HG03439 (cell line): ENCODE data around the gene MDC1.

Experiments
- ATAC-seq: cut with Tn5 transposase; IDR thresholded peaks from one replicate; pipeline ENCODE4 v1.9.1; 2021; ENCODE audit warnings: mild to moderate bottlenecking, moderate library complexity; ENCODE audit not compliant: unreplicated experiment

The MDC1 gene

DNA sequence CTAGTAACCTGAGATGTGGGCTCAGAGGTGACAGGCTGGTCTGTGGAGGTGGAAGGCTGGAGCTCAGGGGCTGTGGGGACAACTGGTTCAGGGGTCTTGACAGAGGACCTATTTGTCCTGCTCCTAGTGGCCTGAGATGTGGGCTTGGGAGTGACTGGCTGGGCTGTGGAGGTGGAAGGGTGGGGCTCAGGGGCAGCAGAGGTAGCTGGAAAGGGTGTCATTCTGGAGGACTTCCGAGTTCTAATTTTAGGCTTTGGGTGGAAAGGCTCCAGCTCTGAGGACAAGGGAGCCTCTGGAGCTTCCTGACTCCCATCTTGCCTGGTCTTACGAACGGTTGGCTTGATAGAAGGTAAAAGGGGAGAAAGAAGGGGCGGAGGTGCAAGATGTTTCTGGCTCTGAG lies 11.5 kb downstream of the MDC1 start:
- no peak for ATAC-seq

DNA sequence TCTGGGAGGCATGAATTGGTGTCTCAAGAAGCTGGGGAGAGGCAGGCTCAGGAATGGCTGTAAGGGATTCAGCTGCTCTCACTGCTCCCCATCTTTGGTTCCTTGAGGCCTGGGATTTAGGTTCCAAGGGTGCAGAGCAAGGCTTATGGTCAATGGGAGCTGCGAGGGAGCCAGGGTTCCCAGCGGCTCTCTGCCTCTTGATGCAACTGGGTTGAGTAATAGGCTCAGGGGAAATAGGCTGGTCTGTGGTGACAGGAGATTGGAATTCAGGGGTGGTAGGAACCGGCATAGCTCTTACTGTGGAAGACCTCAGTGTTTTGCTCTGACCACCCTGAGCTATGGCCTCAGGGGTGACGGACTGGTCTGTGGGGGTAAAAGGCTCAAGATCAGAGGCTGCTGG lies 13.3 kb downstream of the MDC1 start:
- no peak for ATAC-seq

DNA sequence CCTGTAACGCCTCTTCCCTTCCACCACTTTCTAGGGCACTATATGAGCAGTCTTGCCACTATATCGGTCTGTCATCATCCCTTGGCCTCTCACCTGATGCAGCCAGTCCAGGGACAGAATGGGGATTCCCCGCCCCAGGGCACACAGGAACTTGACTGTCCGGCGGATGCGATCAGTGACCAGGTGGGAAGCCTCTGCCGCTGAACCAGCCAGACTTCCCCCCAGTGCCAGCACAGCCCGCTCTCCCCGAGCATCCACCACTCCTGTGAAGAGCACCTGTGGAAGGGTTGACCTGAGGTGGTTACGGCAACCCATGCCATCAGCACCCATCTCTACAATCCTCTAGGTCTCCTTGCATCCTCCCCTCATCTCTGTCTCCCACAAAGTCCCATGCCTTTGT lies 14.1 kb downstream of the MDC1 start:
- no peak for ATAC-seq

DNA sequence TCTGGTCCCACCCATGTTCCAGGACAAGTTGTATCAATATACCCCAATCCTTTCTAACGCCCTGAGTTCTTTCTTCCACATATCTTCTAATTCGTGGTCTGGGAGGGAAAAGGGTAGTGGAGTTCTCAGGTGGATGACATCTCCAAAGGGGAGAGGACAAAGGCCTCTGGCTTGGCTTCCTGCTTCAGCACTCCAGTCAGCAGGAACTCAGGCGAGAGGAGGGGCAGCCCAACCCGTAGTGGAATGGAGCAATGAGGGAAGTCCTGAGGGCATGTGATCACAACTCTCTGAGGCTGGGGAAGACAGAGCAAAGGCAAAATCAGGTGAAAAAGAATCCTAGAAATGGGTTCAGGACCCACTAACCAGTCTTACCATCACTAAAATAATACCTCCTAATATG lies 16.7 kb downstream of the MDC1 start:
- no peak for ATAC-seq

GRCh38 chr6:30696432-30696831 lies 20.6 kb downstream of the MDC1 start:
- no peak for ATAC-seq

- no peak for ATAC-seq
Observed at GRCh38 chr6:30691208-30691847, 25.8 kb downstream of the MDC1 start.

GRCh38 chr6:30690403-30691207 lies 26.5 kb downstream of the MDC1 start, which contains the start of gene NRM:
TSS of gene NRM (minus strand) at chr6:30690984. CDS start at chr6:30690974, 10 bp downstream.
- ATAC-seq: no peak

DNA sequence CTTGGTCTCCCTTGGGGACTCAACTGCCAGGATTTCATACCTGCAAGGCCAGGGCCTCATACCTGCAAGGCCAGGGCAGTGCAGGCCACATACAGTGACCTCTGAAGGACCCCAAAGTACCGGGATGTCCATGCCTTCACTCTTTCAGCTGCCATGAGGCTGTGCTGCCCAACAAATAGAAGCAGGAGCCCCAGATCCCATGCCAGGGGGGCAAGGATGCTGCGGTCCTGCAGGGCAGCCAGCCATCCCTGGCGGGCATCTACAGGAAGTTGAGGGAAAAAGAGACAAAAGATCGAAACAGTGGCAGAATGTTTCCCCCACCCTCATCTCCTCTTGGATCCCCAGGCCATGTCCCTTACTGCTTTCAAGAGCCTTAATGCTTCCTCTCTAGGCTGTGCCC lies 27.1 kb downstream of the MDC1 start:
- no peak for ATAC-seq

GRCh38 chr6:30689022-30689865 lies 27.8 kb downstream of the MDC1 start:
- ATAC-seq: no peak

DNA sequence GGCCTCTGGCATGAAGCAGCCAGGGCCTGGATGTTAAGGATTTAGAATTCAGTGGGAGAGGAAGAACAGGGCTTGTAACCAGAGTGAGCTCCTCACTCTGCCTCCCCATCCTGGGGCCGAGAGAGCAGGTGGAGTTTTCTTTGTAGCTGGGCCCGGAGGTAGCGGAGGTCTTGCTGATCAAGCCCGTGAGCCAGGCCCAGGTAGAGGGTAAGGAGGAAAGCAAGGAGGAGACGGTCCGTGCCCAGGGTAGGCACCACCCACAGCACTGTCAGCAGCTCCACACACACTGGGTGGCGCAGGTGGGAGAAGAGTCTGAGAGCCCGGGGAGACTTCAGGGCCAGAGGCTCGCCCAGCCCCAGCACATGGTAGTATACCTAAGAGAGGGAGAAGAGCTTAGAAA lies 28.5 kb downstream of the MDC1 start:
- no peak for ATAC-seq

- no peak for ATAC-seq
Observed at GRCh38 chr6:30687659-30688431, 29.2 kb downstream of the MDC1 start.

DNA sequence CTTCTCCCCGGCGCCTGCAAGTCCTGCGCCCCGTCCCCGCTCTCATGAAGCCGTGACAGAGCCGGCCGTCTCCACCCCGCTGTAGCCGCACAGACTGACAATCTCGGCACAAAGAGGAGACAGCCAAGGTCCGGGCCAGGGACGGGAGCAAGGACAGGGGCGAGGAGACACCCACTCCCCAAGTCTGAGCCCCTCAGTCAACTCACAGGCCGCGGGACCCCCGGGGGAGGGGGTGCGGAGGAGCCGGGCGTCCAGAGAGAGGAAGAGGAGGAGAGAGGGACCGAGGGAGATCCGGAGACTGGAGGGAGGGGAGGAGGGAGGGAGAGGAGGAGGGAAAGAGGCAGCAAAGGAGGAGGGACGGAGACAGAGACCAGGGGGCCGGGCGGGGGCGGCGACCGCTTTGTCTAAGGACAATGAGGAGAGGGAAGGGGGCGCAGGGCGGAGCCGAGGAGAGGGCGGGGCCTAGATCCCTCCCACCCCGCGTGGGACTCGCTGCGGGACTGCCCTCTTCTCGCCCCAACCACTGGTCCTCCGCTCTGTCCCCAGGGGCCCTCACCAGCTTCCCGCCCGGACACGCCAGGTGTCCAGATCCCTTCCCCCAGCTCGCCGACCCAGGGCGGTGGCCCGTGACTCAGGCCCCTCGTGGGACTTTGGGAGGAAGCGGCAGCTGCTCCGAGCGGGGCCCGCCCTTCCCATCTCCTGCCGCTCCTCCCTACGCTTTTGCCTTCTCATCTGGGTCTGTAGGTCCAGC lies 30.0 kb downstream of the MDC1 start:
- ATAC-seq: peak; percentile 44

DNA sequence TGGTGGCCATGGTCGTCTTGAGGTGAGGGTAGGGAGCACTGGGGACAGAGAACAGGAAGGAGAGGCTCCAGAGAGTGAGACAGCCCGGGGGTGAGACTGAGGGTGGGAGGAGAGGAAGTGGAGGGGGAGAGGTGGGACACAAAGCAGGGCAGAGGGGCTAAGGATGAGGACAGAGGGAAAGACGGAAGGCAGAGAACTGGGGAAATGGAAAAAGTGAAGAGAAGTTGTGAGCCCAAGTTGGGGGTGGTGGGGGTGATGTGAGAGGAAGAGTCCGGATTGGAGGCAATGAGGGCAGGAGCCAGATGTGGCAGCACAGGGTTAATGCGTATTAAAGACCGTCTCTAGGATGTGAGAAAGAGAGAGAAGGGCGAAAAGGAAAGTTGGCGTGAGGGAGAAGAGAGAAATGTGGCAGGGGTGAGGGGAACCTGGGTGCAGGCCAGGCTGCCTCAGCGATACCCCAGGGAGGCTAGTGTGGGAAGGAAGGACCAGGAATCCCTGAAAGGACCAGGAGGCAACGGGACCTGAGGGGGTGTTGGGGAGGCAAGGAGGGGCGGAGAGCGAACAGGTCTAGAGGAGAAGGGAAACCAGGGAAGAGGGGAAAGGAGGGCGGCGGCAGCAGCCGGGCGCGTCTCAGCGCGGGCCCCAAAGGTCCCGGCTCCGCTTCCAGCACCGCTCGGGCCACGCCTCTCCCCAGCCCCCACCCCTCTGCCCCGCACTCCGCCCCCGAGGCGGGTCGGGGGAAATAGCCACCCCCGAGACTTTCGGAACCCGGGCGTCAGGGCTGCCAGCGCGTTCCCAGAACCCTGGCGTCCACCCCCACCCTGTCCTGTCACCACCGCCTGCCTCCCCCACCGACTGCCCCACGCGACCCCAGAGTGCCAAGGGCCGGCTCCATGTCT lies 30.8 kb downstream of the MDC1 start, which contains the start of gene PPP1R18:
Gene PPP1R18 (minus strand): TSS at position 637 of the 899 bp plus-strand sequence. CDS start 627 bp downstream, at position 10.
- ATAC-seq: peak; percentile 18

GRCh38 chr6:30685157-30686008 lies 31.7 kb downstream of the MDC1 start:
- ATAC-seq: no peak

DNA sequence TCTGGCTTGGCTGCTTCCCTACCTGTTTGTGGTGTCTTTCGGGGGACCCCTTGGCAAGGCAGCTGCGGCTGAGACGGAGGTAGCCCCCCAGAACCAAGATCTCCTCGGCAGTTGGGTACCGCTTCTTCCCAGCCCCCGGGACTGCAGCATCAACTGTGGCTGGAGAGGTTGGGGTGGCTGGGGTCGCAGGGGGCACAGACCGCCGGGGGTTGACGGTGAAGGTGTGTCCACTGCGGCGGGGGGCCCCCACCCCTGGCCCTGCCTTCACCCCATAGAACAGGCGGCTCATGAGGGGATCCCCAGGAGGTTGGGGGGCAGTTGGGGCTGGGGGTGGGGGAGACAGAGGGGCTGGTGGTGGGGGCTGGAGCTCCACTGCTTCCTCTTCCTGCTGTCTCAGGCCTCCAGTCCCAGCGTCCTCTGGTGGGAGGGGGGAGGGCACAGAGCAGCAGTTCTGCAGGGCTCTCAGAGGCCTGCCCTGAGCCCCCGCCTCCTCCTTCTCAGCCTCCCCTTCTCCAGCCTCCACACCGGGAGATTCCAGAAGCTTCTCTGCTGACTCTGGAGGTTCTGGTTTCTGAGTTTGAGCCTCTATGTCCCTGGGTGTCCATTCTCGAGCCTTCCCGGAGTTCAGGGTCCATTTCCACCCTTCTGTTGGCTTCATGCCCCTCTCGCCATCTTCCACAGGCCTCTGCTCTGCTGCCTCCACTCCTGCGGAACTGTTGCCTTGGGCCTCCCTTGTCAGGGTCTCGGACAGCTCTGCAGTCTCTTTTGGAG lies 32.5 kb downstream of the MDC1 start:
- ATAC-seq: no peak

- no peak for ATAC-seq
Observed at GRCh38 chr6:30683980-30684338, 33.1 kb downstream of the MDC1 start.
